Mesodermal cell (in vitro differentiated cells): ENCODE measurements around the gene RNF40.

Source experiments
- H3K27ac ChIP-seq: 2 replicates; pipeline ENCODE4 v1.7.0; 2013; ENCODE audit warnings: mild to moderate bottlenecking, low read depth, low read length, moderate library complexity; ENCODE audit not compliant: severe bottlenecking
- H3K36me3 ChIP-seq: 2 replicates; pipeline ENCODE4 v1.7.1; 2013; ENCODE audit warnings: mild to moderate bottlenecking, low read length, moderate library complexity; ENCODE audit not compliant: control insufficient read depth, insufficient read depth
- H3K4me1 ChIP-seq: one replicate; pipeline ENCODE4 v1.7.1; 2013; ENCODE audit warnings: mild to moderate bottlenecking, low read length; ENCODE audit not compliant: insufficient read depth, control insufficient read depth, poor library complexity, severe bottlenecking
- H3K4me3 ChIP-seq: 2 replicates; pipeline ENCODE4 v1.7.0; 2013; ENCODE audit warnings: low read length, control low read depth, mild to moderate bottlenecking; ENCODE audit not compliant: insufficient read depth, poor library complexity, severe bottlenecking; ENCODE audit errors: extremely low read depth
- H3K9me3 ChIP-seq: 2 replicates; pipeline ENCODE4 v1.7.1; 2013; ENCODE audit warnings: mild to moderate bottlenecking, low read length, moderate library complexity; ENCODE audit not compliant: control insufficient read depth
- WGBS, 2 experiments: methylation state at CpG; one replicate each; pipeline ENCODE4 v1.1.5; 2013; ENCODE audit warnings: missing lambda C conversion rate in 2 of 2; ENCODE audit not compliant: insufficient coverage in 2 of 2; 5-methylcytosine and 5-hydroxymethylcytosine counted together

The RNF40 gene

DNA sequence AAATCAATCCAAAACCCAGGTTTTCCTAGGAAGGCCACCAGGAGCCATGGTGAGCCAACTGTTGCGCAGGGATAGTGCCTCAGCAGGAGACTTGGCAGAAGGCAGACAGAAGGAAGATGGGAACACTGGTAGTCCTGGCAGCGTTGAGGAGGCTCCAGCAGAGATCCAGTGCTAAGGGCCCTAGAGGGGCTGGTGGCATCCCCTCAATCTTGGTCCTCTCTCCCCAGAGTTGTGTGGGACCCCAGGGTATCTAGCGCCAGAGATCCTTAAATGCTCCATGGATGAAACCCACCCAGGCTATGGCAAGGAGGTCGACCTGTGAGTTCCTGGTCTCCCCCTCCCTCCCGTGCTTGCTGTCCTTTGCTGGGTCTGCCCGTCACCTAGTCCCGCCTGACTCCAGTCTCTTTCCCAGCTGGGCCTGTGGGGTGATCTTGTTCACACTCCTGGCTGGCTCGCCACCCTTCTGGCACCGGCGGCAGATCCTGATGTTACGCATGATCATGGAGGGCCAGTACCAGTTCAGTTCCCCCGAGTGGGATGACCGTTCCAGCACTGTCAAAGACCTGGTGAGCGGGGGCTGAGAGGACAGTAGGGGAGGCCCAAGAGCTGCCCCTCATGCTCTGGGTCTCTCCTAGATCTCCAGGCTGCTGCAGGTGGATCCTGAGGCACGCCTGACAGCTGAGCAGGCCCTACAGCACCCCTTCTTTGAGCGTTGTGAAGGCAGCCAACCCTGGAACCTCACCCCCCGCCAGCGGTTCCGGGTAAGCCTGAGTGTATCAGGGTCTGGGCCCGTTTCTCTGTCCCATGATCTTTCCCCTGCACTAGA lies 6.0 kb upstream of the RNF40 start:
- H3K36me3 ChIP-seq: peaks cover 72% of the 10 kb centered on the region
- H3K9me3 ChIP-seq: no peaks in the 10 kb centered on the region
- peaks cover 2% of the 10 kb centered on the region for H3K4me1 ChIP-seq
- 96 to 97% methylated on average over 17 to 19 of the region's 20 CpGs for WGBS, 2 experiments
- no peak overlapping the region for H3K27ac ChIP-seq
- no peak overlapping the region for H3K4me3 ChIP-seq

DNA sequence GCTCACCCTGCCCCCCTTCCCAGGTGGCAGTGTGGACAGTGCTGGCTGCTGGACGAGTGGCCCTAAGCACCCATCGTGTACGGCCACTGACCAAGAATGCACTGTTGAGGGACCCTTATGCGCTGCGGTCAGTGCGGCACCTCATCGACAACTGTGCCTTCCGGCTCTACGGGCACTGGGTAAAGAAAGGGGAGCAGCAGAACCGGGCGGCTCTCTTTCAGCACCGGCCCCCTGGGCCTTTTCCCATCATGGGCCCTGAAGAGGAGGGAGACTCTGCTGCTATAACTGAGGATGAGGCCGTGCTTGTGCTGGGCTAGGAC lies 5.4 kb upstream of the RNF40 start:
- Histone ChIP-seq H3K4me3 (no peak overlapping the region), H3K36me3 (peaks cover 67% of the 10 kb centered on the region), H3K4me1 (peaks cover 2% of the 10 kb centered on the region), H3K27ac (no peak overlapping the region), H3K9me3 (no peaks in the 10 kb centered on the region)
- 91 to 99% methylated on average over 12 of the region's 13 CpGs for WGBS, 2 experiments

GRCh38 chr16:30757316-30757715 lies 4.8 kb upstream of the RNF40 start:
- Histone ChIP-seq H3K27ac (no peak overlapping the region), H3K4me3 (no peak overlapping the region), H3K9me3 (no peaks in the 10 kb centered on the region), H3K36me3 (peaks cover 64% of the 10 kb centered on the region), H3K4me1 (peaks cover 2% of the 10 kb centered on the region)
- 100% methylated on average over 4 to 7 of the region's 7 CpGs for WGBS, 2 experiments

DNA sequence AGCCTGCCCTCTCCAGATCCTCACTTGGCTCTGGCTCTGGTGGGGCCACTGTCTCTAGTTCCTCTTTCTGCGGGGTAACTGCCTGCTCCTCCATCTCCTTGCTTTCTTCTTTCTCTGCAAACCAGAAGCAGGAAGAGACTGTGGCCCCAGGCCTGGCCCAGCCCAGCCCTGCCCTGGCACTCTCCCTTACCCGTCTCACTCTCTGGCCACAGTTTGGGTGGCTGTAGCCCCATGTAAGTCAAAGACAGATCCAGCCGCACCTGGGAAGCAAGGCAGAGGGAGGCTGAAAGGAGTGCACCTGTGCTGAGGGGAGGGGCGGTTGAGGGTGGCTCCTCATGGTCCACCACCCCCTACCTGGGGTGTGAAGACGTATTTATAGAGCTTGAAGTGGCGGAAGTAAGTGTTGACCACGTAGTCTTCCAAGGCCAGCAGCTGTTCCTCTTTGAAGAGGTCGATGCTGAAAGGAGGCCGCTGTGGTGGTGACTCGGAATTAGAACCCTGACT lies 3.1 kb upstream of the RNF40 start:
- no peak overlapping the region for H3K4me3 ChIP-seq
- no peak overlapping the region for H3K27ac ChIP-seq
- peaks cover 61% of the 10 kb centered on the region for H3K36me3 ChIP-seq
- H3K4me1 ChIP-seq: peaks cover 16% of the 10 kb centered on the region
- WGBS, 2 experiments: 91 to 96% methylated on average over 7 to 10 of the region's 10 CpGs
- H3K9me3 ChIP-seq: no peaks in the 10 kb centered on the region

DNA sequence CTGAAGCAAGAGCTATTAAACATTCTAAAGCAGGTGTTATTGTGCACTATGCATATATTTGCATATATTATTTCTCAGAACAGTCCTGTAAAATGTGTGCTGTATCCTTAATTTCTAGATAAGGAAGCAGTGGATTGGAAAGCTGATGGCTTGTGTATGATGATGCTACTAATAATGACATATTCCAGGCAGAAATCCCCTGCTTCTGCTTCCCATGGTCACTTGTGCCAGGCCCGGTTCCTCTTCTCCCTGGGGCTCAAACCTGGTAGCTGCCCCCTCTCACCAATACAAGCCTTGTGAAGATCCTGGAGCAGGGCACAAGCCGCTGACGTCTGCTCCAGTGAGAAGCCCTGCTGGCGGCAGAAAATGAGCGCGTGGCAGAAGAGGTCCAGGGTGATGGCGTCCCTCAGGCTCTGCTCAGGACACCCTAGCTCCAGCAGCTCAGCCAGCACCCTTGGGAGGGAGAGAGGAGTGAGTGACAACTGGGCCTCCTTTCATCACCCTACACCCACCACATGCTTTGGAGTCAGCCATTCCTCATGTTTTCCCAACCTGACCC lies 2.0 kb upstream of the RNF40 start:
- peaks cover 61% of the 10 kb centered on the region for H3K36me3 ChIP-seq
- no peak overlapping the region for H3K27ac ChIP-seq
- H3K4me3 ChIP-seq: peak overlapping the region; percentile 87
- WGBS, 2 experiments: 78 to 87% methylated on average over 4 to 5 of the region's 7 CpGs
- peaks cover 17% of the 10 kb centered on the region for H3K4me1 ChIP-seq
- H3K9me3 ChIP-seq: no peaks in the 10 kb centered on the region

DNA sequence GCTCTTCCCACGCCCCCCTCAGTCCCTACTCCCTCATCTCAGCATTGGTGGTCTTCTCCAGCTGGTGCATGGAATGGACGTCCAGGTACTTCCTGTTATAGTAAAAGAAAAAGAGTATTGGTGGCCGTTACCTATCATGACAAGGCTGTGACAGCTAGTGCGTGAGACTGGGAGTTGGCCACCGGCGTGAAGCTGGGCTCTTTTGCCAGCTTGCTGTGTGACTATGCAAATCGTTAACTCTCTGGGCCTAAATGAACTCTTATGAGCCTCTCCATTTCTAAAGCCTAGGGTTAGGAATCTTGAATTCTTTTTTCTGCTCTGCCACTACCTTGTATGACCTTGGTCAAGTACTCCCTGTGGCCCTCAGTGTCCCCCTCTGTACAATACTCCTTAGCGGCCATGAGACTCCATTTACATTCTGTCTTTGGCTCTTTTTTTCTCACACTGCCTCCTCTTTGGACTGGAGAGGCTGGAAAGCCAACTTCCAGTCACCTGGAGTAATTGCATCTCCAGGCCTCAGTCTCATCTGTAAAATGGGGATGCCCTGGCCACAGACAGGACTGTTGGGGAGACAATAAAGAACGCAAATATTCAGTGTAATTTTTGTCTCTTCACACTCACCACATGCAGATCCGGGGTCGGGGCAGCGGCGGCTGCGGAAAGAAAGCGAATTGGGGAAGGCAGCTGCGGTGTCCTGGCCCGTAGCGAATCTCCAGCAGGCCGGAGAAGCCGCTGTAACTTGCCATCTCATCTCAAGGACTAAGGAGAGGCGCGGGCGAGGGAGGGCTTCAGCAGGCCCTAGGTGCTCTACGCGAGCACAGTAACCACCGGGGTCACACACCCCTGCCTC lies 1.3 kb upstream of the RNF40 start:
- no peaks in the 10 kb centered on the region for H3K9me3 ChIP-seq
- H3K36me3 ChIP-seq: peaks cover 63% of the 10 kb centered on the region
- 30 to 31% methylated on average over 23 to 24 of the region's 26 CpGs for WGBS, 2 experiments
- peak overlapping the region; percentile 75 for H3K27ac ChIP-seq
- H3K4me3 ChIP-seq: peak overlapping the region; percentile 87
- H3K4me1 ChIP-seq: peaks cover 17% of the 10 kb centered on the region

GRCh38 chr16:30761427-30761927 lies 645 bp upstream of the RNF40 start:
- WGBS, 2 experiments: 0% methylated on average over 51 to 58 of the region's 64 CpGs
- H3K4me1 ChIP-seq: peaks cover 17% of the 10 kb centered on the region
- H3K4me3 ChIP-seq: peak overlapping the region; percentile 87
- H3K36me3 ChIP-seq: peaks cover 64% of the 10 kb centered on the region
- H3K27ac ChIP-seq: peak overlapping the region; percentile 75
- no peaks in the 10 kb centered on the region for H3K9me3 ChIP-seq

GRCh38 chr16:30762991-30763725 lies 1.0 kb downstream of the RNF40 start:
- peaks cover 17% of the 10 kb centered on the region for H3K4me1 ChIP-seq
- peaks cover 70% of the 10 kb centered on the region for H3K36me3 ChIP-seq
- WGBS, 2 experiments: 81 to 92% methylated on average over 9 to 13 of the region's 15 CpGs
- no peaks in the 10 kb centered on the region for H3K9me3 ChIP-seq
- H3K27ac ChIP-seq: peak overlapping the region; percentile 76
- peak overlapping the region; percentile 87 for H3K4me3 ChIP-seq

GRCh38 chr16:30764086-30764485 lies 2.0 kb downstream of the RNF40 start:
- H3K27ac ChIP-seq: no peak overlapping the region
- H3K9me3 ChIP-seq: no peaks in the 10 kb centered on the region
- H3K4me3 ChIP-seq: no peak overlapping the region
- H3K36me3 ChIP-seq: peaks cover 79% of the 10 kb centered on the region
- 98% methylated on average over 10 of the region's 11 CpGs for WGBS, 2 experiments
- peaks cover 17% of the 10 kb centered on the region for H3K4me1 ChIP-seq
